HG03354 (cell line): Measurements from ENCODE around the gene LSAMP.
A peak's percentile ranks its signal among the peaks of the same experiment; 100 is the strongest.
"Not testable (repeated sequence)": the region's sequence is repeated elsewhere in the genome, so short reads cannot be mapped to it uniquely, and the experiment has no call there.

Experiments used
- ATAC-seq: cut with Tn5 transposase; IDR thresholded peaks from one replicate; pipeline ENCODE4 v1.9.1; 2021; ENCODE audit warnings: mild to moderate bottlenecking; ENCODE audit not compliant: unreplicated experiment, poor library complexity, severe bottlenecking

Gene LSAMP

DNA sequence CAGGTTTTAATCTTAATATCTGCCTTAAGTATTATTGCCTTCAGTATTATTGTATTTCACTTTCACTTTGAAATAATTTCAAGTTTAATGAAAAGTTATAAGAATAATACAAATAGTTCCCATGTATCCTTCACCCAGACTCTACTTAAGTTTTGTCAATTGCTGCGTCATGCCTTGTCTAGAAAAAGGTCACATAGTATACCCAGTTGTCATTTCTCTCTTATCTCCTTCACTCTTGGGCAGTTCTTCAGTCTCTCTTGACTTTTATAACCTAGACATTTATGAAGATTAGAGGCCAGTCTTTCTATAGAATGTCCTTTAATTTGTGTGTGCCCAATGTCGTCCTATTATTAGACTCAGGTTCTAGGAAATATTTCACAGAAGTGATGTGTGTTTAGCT is 367.7 kb downstream of the LSAMP start:
- ATAC-seq = no peak

DNA sequence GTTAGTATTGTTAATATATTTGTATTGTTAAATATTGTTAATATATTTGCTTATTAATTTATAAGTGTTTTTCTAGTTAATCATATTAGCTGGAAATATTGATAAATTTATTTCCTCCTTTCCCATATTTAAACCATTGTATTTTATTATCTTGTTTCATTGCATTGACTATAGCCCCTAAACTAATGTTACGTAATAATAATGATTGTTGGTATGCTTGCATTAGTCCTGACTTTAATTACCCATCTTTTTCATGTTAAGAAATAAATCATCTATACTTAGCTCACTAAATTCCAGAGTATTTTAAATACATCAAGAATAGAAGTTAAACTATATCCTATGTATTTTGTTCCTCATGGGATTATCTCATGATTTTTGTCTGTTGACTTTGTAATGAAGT is 368.2 kb downstream of the LSAMP start:
- ATAC-seq = no peak

DNA sequence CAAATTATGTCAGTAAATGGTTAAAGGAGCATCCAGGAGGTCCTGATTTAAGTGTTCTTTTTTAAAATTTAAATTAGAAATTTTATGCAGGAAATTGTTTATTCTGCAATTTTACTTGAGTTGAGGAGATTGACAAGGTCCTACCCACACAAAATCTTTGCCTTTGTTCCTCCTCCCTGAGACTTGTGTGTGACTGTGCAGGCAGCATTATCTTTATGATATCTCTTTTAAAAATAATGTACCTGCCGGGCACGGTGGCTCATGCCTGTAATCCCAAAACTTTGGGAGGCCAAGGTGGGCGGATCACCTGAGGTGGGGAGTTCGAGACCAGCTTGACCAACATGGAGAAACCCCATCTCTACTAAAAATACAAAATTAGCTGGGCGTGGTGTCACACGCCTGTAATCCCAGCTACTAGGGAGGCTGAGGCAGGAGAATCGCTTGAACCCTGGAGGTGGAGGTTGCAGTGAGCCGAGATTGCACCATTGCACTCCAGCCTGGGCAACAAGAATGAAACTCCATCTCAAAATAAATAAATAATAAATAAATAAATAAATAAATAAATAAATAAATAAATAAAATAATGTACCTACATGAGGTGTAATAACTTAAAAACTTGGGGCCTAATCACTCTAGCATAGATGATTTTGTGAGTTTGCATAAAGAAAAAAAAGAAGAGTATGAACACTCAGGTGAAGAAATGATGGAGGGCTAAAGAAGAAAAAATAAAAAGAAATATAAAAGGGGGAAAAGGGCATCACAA is 374.6 kb downstream of the LSAMP start:
- not testable (repeated sequence) for ATAC-seq

DNA sequence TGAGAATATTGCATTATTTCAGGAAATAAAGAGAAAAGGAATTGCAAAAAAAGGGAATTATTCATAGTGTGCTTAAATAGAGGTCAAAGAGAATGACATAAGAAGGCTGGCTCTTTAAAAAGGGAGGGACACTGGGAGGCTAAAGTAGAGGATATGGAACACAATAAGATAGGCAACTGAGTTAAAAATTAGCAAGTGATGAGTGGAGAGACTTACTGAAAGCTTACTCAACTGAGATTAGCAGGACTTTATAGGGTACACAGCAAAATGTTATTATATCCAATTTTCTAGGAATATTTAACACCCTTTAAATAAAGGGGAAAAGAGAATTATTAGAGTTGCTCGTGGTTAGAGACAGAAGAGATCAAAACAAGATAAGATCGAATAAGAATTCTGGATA is 375.2 kb downstream of the LSAMP start:
- ATAC-seq = no peak

DNA sequence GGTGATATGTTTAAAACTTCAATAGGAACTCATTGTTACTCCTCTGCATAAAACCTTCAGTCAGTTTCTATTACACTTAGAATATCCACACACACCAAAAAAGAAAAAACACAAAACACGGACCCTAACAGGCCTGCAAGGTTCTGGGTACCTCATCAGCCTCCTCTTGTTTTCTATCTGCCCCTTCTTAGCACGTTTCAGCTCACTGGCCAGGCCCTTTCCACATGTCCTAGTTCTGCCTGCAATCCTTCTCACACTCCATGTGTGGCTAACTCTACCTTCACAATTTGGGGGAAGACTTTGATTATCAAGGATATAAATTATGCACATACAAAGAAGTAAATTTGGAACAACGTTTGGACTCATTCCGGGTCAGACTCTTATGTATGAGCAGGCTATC is 376.3 kb downstream of the LSAMP start:
- ATAC-seq = no peak

DNA sequence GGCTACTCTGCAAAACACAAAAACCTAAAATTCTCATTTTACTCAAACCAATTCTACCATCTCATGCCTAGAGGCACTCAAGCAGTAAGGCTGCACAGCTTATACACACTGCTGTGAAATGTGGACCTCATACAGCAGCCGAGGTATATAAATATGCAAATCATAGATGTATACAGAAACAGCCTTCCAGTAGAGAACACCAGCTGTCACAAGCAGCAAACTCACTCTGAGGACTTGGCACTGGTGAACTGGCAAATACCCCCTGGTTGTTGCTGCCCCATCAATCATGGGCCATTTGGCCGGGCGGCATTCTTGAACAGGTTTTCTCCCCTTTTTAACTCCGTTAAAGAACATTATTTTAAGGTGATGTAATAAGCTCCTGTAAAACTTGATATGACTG is 378.0 kb downstream of the LSAMP start:
- ATAC-seq = peak; percentile 89

DNA sequence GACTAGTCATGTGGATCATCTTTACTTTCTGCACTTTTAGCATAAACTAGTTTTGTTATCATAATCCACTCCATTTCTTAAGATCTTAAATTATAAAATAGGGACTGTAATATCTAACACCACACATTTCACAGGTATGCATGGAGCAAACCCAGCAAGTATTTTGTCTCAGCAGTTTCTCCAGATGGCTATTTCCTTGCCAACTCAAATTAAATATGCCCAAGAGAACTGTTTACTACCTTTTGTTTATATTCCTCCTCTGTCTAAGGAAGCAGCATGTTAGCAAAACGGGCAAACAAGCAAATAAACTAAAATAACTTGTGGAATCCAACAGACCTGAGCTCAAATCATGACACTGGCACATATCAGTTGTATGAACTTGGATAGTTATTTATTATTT is 379.8 kb downstream of the LSAMP start:
- ATAC-seq = no peak

DNA sequence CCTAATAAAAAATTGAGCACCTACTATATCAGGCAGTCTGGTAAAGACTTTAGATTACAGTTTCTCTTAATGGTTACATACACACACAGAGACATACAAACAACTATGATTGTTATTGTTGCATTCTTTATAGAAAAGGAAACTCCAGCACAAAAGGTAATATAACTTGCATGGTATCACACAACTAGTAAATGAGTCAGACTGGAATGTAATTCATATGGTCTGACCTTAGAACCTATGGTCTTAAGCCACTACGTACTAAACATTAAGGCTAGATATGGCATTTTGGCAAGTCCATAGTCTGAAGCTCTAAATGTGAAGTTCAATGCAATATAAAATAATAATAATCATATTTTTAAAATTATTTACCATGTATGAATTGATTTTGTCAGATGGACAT is 380.6 kb downstream of the LSAMP start:
- no peak for ATAC-seq

DNA sequence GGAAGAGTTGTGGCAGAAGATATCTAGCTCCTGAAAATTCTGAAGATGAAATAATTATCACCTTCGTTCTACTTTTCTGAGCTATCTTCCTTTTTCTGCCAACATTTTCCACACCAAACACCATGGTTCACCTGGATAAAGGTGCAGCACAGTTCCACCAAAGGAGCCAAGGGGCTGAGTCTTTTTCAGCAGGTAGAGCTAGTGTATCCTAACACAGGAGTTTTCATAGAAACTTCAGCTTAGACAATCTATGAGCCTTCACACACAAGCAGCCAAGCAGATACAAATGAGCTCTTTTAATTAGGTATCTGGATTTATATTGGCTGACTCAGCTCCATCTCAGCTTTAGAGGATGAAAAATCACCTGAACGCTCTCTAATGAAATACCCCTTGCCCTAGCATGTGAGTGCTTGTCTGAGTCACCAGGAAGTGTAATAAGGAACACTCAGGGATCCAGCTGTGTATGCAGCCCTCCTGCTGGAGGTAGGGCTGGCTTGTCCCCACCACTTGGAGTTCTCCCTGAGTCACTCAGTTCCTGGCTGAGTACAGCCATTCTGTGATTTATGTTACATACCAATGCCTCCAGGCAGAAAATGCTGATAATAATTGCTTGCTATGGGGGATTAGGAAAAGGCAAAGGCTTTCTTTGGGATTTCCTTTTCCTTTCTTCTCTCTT is 385.7 kb downstream of the LSAMP start:
- no peak for ATAC-seq

DNA sequence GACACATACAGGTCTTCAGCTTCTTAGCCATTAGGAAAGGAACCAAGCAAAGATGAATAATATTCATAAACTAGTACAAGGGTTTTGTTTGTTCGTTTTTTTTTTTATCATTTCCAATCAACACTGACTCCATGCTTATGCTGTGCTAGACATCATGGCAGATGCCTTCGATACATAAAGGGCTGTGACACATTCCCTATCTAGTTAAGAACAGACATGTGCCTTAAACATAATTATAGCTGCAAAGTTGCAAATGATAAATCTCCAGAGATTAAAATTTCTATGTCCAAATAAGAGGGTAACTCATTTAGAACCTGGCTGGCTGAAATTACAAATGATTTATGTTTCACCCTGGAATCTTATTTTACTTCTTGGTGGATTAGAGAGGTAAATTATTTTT is 386.4 kb downstream of the LSAMP start:
- no peak for ATAC-seq

DNA sequence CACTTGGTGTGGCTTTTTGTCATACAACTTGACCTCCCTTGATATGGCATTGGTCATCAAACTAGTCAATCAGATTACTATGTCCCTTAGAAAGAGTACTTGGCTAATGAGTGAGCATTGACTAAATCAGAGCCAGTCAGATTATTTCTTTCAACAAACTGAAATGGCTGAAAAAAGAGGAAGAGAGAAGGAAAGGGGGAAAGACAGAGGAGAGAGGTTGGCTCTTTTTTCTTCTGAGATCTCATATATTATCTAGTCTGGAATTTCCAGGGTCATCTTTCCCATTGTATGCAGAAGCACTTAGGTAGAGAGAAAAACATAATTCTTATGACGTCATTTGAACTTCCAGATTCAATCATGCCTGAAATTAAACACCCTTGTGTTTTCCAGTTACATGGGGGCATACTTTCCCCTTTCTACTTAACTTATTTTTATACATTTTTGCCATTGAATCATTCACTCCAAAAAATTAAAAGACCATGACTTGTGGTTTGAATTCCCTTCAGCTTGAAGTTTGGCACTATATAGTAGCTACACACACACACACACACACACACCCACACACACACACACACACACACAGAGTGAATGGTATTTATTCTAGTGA is 387.8 kb downstream of the LSAMP start:
- ATAC-seq = no peak

DNA sequence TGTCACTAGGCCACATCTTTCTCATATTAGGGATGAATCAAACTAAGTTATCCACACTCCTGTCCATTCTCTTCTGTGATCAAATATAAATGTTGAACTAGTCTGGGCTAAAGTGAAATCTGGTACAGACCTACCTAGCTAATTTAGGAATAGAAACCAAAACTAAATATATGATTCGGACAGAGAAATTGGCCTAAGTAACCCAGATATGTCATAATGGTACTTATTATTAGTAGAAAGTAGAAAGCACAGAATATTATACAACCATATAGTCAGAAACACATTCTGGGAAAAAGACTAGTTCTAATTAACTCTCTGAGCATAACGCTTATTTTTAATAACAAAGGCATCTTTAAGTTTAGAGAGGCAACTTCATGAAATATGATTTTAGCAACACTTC is 389.0 kb downstream of the LSAMP start:
- ATAC-seq = peak; percentile 89

DNA sequence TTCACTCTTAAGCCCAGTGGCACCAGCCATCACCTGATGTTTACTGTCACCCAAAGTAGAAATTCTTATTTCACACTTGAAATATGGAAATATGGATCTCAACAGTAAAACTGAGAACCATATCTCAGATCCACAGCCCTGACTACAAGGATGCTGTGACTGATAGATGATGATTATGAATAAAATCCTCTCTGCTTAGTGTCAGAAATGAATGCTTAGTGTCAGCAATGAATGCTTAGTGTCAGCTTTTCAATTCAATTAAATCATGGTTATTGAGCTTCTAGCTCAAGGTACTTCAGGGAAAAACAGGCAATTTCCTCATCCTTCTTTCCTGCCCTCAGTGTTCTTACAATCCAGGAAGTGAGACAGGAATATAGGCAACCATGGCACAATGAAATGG is 392.3 kb downstream of the LSAMP start:
- ATAC-seq = no peak

DNA sequence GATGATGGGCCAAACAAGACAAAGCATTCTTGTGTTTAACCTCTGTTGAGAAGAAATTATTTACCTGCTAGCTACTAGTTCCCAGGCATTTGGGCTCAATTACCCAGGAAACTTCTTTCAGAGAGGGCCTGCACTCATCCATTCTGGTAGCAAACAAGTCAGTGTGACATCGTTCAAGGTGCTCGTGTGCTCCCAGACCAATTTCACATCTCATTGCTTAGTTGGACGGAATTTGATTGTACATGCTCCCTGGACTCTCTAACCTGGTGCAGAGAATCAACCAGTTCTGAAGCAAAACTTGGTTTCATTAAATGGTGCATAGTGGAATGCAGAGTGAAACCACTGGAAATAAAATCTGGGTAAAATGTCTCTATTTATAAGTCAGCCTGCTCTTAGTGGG is 392.7 kb downstream of the LSAMP start:
- ATAC-seq = no peak

DNA sequence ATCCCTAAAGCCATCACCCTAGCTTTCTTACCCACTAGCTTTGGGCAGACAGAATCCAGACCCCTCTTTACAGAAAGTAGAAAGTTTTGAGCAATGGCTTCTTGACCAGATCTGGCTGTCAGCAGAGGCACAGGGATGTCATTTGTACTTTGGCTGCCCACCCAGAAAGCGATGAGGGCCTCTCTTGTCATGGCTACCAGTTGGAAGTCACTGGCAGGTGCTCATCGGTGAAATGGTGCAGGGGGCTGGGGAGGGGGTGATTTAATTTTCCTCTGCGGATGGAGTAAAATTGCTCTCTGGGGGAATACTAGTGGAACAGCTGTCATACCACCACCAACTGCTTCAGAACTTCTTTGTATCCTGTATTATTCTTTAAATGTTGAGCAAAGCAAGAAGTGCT is 393.7 kb downstream of the LSAMP start:
- no peak for ATAC-seq

DNA sequence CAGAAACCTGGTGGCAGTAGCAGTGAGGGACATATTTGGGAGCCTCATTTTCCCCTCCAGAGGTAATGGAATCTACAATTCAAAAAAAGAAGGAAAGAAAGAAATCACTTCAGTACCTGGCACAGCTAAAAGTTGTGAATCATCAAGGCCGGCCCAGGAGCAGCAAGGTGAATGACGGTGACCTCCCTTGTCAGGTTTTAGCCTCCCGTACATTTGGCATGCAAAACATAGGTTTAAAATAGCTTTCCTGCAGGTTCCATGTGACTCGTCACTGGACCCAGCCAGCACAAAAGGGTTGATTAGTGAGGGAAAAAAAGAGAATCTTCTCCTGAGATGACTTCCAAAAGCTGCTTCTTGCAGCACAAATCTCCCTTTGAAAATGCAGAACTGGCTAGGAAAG is 394.2 kb downstream of the LSAMP start:
- ATAC-seq = no peak

DNA sequence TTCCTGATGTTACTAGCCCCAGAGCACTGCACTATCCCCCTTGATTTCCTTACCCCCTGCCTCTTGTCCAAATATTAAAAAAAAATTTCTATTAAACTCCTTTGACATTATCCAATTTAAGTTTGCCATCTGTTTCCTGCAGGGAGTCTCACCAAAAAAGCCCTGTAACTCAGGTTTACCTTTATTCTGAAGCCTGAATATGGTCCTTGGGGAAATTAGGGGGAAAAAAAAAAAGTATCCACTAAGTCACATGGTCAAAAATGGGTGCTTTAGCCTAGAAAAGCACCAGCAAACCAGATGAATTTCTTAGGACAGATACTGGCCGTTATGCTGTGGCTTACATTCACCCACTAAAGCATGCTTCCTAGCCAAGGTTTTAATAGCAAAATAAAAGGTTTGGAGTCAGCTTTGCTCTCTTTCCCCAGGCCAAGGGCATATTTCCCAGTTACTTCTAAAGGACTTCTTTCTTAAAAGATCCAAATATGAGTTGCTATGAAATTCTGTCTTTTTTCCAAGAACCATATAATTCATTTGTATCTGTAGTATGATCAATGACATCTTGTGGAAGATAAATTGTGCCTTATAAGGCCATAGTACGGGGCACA is 394.9 kb downstream of the LSAMP start:
- no peak for ATAC-seq

DNA sequence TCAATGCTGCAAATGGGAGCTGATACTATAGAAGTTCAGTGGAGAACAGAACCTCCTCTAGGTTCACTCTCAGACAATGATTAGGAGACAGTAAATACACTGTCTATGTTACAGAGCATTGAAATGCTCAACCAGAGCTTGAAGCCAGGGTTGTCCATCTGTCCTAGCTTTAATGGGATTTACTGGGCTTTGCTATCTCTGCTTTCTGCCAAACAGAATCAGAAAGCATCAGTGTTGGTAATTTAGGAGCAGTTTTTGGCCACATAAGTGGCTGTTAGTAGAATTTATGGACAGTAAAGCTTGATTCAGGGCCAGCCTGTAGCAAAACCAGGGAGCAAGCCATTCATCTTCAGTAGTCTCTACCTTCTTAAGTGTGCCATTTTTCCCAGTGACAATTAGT is 396.3 kb downstream of the LSAMP start:
- no peak for ATAC-seq

DNA sequence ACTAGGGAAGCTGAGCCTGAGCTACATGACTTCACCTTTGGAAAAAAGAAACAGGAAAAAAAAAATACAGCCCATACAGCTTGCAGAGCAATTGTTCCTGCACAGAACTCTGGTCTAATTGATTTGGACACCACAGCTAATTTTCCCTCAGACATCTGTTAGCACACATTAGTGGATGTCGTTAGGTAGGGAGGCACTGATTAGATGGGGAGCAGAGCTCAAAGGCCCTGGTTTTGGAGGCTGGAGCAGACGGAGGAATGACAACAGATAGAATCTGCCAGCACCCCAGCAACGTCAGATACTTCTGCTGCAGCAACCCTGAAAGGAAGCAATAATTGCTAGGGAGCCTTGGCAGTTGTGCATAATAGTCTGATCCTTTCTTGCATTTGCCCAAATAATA is 398.9 kb downstream of the LSAMP start:
- no peak for ATAC-seq

DNA sequence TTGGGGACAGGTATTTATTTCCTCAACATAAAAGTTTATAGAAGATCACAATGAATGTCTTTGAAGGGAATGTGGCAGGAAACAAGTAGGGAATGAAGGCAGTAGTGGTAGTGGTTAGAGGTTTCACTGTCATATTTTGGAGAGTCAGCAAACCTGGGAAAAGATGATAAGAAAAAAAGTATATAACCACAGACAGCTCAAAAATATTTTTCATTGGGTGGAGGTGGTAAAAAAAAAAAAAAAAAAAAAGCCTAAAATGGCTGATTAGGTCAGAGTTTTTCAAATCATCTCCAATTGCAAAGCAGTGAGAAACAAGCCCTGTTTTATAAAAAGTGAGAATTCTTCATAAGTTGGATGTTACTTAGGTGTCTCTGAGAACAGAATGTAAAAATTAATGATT is 400.0 kb downstream of the LSAMP start:
- no peak for ATAC-seq

DNA sequence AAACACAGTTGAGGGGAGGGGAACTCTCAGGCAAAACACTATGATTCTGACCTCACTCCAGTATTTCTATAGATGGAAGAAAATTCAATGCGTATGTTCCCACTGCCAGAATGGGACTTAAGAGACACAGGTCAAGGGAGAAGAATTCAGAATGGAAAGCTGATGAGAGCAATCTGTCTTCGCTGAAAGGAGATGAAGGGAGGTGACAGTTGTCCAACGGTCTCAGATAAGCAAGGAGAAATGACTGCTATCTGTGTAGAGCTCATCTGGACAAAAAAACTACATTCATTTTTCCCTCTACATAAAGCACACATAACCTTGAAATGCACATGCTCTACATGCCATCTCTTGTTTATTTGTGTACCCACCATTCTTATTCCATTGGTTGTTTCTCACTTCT is 405.1 kb downstream of the LSAMP start:
- no peak for ATAC-seq
